ENCODE measurements around the gene KRT17. TPM values are rescaled to one million over a fixed set of nuclear protein-coding genes. Genes with fewer than 3 reads are reported as not detected.

KRT17 gene
- polyA plus RNA-seq, 1 donor from 2014 or later, result not detected

DNA sequence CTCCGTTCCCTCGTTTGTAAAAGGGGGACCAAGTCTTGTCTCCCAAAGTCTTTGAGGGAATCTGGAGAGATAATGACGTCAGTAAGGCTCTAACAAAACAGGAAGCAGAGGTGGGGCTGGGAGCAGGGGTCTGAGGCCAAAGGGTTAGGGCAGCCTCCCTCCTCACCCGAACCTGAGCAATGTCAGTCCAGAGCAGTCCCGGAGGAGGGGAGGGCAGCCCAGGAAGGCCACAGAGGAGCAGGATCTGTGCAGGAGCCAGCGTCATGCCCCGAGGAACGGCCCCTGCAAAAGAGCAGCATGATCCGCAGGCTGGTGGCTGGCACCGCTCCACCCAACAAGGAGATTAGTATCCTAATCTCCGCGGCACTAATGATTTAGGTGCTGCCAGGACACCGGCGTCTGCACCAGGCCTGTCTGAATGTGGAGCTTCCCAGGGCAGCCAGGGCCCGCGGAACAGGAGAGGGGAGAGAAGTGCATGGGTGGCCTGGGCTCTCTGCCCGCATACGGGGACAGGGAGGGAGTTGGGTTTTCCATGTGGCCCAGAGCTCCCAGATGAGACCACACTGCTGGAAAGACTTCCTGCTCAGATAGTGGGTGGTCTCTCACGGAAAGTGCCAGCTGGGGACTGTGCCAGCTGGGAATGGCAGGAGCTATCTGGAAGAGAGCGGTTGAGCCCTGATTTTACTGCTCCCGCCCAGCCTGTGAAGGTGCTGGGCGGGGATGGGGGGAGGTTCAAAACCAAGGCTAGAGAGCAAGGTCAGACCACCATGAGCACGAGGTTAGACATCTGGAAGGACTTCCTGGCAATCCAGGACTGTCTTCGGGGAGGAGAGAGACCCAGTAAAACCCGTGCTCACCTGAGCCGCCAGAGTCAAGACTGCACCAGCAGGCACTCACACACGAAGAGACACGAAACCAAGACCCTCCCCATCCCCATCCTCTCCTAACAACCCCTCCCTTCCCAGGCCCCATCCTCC is 11.0 kb upstream of the KRT17 start:
- H3K9me3 ChIP-seq (ENCODE audit: low read length), result no peaks in the 10 kb centered on the region
- TF ChIP-seq, protein P1, sequence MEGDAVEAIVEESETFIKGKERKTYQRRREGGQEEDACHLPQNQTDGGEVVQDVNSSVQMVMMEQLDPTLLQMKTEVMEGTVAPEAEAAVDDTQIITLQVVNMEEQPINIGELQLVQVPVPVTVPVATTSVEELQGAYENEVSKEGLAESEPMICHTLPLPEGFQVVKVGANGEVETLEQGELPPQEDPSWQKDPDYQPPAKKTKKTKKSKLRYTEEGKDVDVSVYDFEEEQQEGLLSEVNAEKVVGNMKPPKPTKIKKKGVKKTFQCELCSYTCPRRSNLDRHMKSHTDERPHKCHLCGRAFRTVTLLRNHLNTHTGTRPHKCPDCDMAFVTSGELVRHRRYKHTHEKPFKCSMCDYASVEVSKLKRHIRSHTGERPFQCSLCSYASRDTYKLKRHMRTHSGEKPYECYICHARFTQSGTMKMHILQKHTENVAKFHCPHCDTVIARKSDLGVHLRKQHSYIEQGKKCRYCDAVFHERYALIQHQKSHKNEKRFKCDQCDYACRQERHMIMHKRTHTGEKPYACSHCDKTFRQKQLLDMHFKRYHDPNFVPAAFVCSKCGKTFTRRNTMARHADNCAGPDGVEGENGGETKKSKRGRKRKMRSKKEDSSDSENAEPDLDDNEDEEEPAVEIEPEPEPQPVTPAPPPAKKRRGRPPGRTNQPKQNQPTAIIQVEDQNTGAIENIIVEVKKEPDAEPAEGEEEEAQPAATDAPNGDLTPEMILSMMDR (IDR thresholded peaks at IDR 0.05; ENCODE audit: poor library complexity, severe bottlenecking), result no peak
- TF ChIP-seq TAF1 (IDR thresholded peaks at IDR 0.05; ENCODE audit: low read depth) (no peak), POLR2AphosphoS5 (IDR thresholded peaks at IDR 0.05) (no peak), MXI1 (conservative IDR thresholded peaks at IDR 0.05; ENCODE audit: poor library complexity, severe bottlenecking) (no peak)
- no peak overlapping the region for H3K4me3 ChIP-seq (ENCODE audit: low read length)
- no peak overlapping the region for H3K9ac ChIP-seq (ENCODE audit: low read length)
- H3K27me3 ChIP-seq (ENCODE audit: insufficient read depth, low read depth, low read length), result no peaks in the 10 kb centered on the region
- H3F3A ChIP-seq (ENCODE audit: insufficient read depth, low read length, poor library complexity, severe bottlenecking), result no peaks in the 10 kb centered on the region
- no peaks in the 10 kb centered on the region for H3K36me3 ChIP-seq (ENCODE audit: insufficient read depth, low read length)
- H3K4me2 ChIP-seq (ENCODE audit: low read length), result no peak overlapping the region
- no peaks in the 10 kb centered on the region for H4K20me1 ChIP-seq (ENCODE audit: insufficient read depth)
- H3K9me2 ChIP-seq (ENCODE audit: insufficient read depth, low read length), result no peaks in the 10 kb centered on the region
- H3K79me2 ChIP-seq (replicated peaks; ENCODE audit: insufficient read depth, low read length), result no peaks in the 10 kb centered on the region
- no peak overlapping the region for H3K27ac ChIP-seq (ENCODE audit: low read length)
- H2AFZ ChIP-seq (ENCODE audit: low read depth, low read length), result no peak overlapping the region

- Histone ChIP-seq H4K20me1 (ENCODE audit: insufficient read depth) (no peaks in the 10 kb centered on the region), H3K27me3 (ENCODE audit: insufficient read depth, low read depth, low read length) (no peaks in the 10 kb centered on the region), H3K79me2 (replicated peaks; ENCODE audit: insufficient read depth, low read length) (no peaks in the 10 kb centered on the region), H3K4me2 (ENCODE audit: low read length) (no peak overlapping the region), H3K9ac (ENCODE audit: low read length) (no peak overlapping the region), H3K36me3 (ENCODE audit: insufficient read depth, low read length) (no peaks in the 10 kb centered on the region), H3K4me3 (ENCODE audit: low read length) (no peak overlapping the region), H3K9me2 (ENCODE audit: insufficient read depth, low read length) (no peaks in the 10 kb centered on the region), H3K27ac (ENCODE audit: low read length) (no peak overlapping the region), H2AFZ (ENCODE audit: low read depth, low read length) (no peak overlapping the region), H3K9me3 (ENCODE audit: low read length) (no peaks in the 10 kb centered on the region), H3F3A (ENCODE audit: insufficient read depth, low read length, poor library complexity, severe bottlenecking) (no peaks in the 10 kb centered on the region)
- no peak for TF ChIP-seq SMC3 (conservative IDR thresholded peaks at IDR 0.05; ENCODE audit: poor library complexity)
- TF ChIP-seq, protein P1 (IDR thresholded peaks at IDR 0.05; ENCODE audit: poor library complexity, severe bottlenecking), result no peak
- TF ChIP-seq EP300 (conservative IDR thresholded peaks at IDR 0.05; ENCODE audit: poor library complexity, severe bottlenecking), result no peak
- no peak for TF ChIP-seq MXI1 (conservative IDR thresholded peaks at IDR 0.05; ENCODE audit: poor library complexity, severe bottlenecking)
- no peak for TF ChIP-seq TAF1 (IDR thresholded peaks at IDR 0.05; ENCODE audit: low read depth)
- no peak for TF ChIP-seq REST (IDR thresholded peaks at IDR 0.05; ENCODE audit: borderline replicate concordance)
- no peak for TF ChIP-seq EZH2 (IDR thresholded peaks at IDR 0.05; ENCODE audit: borderline replicate concordance, insufficient read depth, low read length, poor library complexity, severe bottlenecking)
- no peak for TF ChIP-seq POLR2AphosphoS5 (IDR thresholded peaks at IDR 0.05)
- no peak for TF ChIP-seq RAD21 (conservative IDR thresholded peaks at IDR 0.05)
These were observed 10.3 kb upstream of the KRT17 start for GRCh38 chr17:41634639-41635038.

Measured in neural cell (in vitro differentiated cells).